Activated T-helper 2 cell treated with anti-CD3 and anti-CD28 coated beads, Interferon-gamma antibody, Interleukin-2, Interleukin-4, amounts not matched to agents 10 μg/mL and 5 μg/mL and 100 μg/mL, durations not matched to agents 14 hours and 24 hours and 36 hours (primary cell): ENCODE results near the gene GGT7. TPM values are rescaled to one million over a fixed set of nuclear protein-coding genes. Genes with fewer than 3 reads are reported as not detected.

Experiments used
- DNase-seq: peaks from one replicate; pipeline ENCODE4 v3.0.0; 2021; ENCODE audit warnings: low spot score
- H3K27ac Mint-ChIP-seq: one replicate; pipeline ENCODE4 v1.8.0; 2021; ENCODE audit warnings: mixed read lengths
- H3K27me3 Mint-ChIP-seq: one replicate; pipeline ENCODE4 v1.8.0; 2021; ENCODE audit warnings: low read depth, mixed read lengths
- H3K36me3 Mint-ChIP-seq: one replicate; pipeline ENCODE4 v1.8.0; 2021; ENCODE audit warnings: low read depth, mixed read lengths
- H3K4me1 Mint-ChIP-seq: one replicate; pipeline ENCODE4 v1.8.0; 2021; ENCODE audit warnings: low read depth, mixed read lengths
- H3K4me3 Mint-ChIP-seq: one replicate; pipeline ENCODE4 v1.8.0; 2021; ENCODE audit warnings: low read depth, mild to moderate bottlenecking, moderate library complexity, mixed read lengths
- H3K9me3 Mint-ChIP-seq: one replicate; pipeline ENCODE4 v1.8.0; 2021; ENCODE audit warnings: mixed read lengths
- intact Hi-C: fragments of 100-400 bp; cut with micrococcal nuclease; formaldehyde crosslinking; loops from one replicate; pipeline ENCODE4 v1.15.1; 2023
- total RNA-seq: library from RNA; stranded (reverse); gene quantifications from 2 replicates; pipeline ENCODE4 v1.2.3, GENCODE V29; 2022

Gene GGT7
- total RNA-seq, 1 donor from 2014 or later: 13.5 TPM

GRCh38 chr20:34797012-34797995 lies 75.4 kb downstream of the GGT7 start:
- H3K4me1 Mint-ChIP-seq: peaks cover 7% of the 10 kb centered on the region
- intact Hi-C loops: no loop called here
- H3K36me3 Mint-ChIP-seq: peaks cover 7% of the 10 kb centered on the region
- H3K27me3 Mint-ChIP-seq: no peaks in the 10 kb centered on the region
- no peak for DNase-seq
- H3K4me3 Mint-ChIP-seq: no peak overlapping the region
- H3K9me3 Mint-ChIP-seq: no peaks in the 10 kb centered on the region
- H3K27ac Mint-ChIP-seq: no peak overlapping the region

Other genes with a start within 250 kb of the GGT7 start
- gene PIGU, start 195.8 kb downstream of the GGT7 start, total RNA-seq: 24.9 and 25.7 TPM in 2 replicates
- gene TP53INP2, start 168.5 kb downstream of the GGT7 start, total RNA-seq: 4.8 and 5.5 TPM in 2 replicates
- gene NCOA6, start 47.2 kb downstream of the GGT7 start, total RNA-seq: 29.1 and 30.9 TPM in 2 replicates
- 51.3 and 59.4 TPM in 2 replicates for gene ACSS2, start 3.8 kb upstream of the GGT7 start, total RNA-seq
- 70.5 and 77.1 TPM in 2 replicates for gene GSS, start 83.0 kb upstream of the GGT7 start, total RNA-seq
- gene MYH7B, start 83.0 kb upstream of the GGT7 start, total RNA-seq: 0.30 and 0.34 TPM in 2 replicates
- 52.3 and 52.4 TPM in 2 replicates for gene TRPC4AP, start 220.0 kb upstream of the GGT7 start, total RNA-seq